Mesothelial cell of epicardium (in vitro differentiated cells): ENCODE results near the gene MED12. TPM values are rescaled to one million over a fixed set of nuclear protein-coding genes. Genes with fewer than 3 reads are reported as not detected.

Source experiments
- DNase-seq, 2 experiments: peaks; one replicate each; pipeline ENCODE4 v3.0.0; 2021; ENCODE audit warnings: low spot score in 2 of 2; ENCODE audit not compliant: unreplicated experiment in 2 of 2
- H3K27ac Mint-ChIP-seq: 2 replicates; pipeline ENCODE4 v1.8.0; 2021; ENCODE audit warnings: mixed read lengths
- H3K27me3 Mint-ChIP-seq: 2 replicates; pipeline ENCODE4 v1.8.0; 2021; ENCODE audit warnings: low read depth, mixed read lengths
- H3K36me3 Mint-ChIP-seq: 2 replicates; pipeline ENCODE4 v1.8.0; 2021; ENCODE audit warnings: mixed read lengths
- H3K4me1 Mint-ChIP-seq: 2 replicates; pipeline ENCODE4 v1.8.0; 2021; ENCODE audit warnings: mixed read lengths
- H3K4me3 Mint-ChIP-seq: 2 replicates; pipeline ENCODE4 v1.8.0; 2021; ENCODE audit warnings: mild to moderate bottlenecking, moderate library complexity, mixed read lengths
- H3K9me3 Mint-ChIP-seq: 2 replicates; pipeline ENCODE4 v1.8.0; 2021; ENCODE audit warnings: mixed read lengths
- total RNA-seq: library from RNA; stranded (reverse); gene quantifications from 3 replicates; pipeline ENCODE4 v1.2.1, GENCODE V29; 2021
- TF ChIP-seq, protein P1 (sequence below): fragments of 200-600 bp; sonication (generic); IDR thresholded peaks from one replicate; pipeline ENCODE4 v1.5.0; 2021; ENCODE audit warnings: antibody characterized with exemption; ENCODE audit not compliant: unreplicated experiment

Gene MED12
- total RNA-seq, 1 donor from 2014 or later: 91.6 TPM

DNA sequence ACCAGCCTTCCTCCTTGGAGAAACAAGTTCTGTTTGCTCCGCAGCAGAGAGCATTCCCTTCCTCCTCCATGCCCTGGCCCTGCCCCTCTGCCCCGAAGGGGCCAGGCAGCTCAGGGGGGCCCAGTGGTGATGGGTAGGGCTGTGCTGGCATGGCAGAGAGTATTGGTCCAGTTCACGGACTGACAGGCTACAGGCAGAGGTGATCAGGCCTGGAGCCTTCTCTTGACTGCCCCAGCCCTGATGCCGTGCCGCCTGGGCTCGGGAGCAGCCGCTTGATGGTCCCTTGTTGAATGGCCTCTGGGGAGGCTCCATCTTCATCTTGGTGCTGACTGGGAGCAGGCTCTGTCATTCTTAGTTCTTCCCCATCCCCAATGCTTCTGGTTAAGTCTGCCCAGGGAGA is 35.8 kb downstream of the MED12 start:
- DNase-seq: no peak
- H3K9me3 Mint-ChIP-seq: peaks cover 13% of the 10 kb centered on the region
- H3K4me3 Mint-ChIP-seq: no peak overlapping the region
- H3K27me3 Mint-ChIP-seq: no peaks in the 10 kb centered on the region
- no peaks in the 10 kb centered on the region for H3K36me3 Mint-ChIP-seq
- TF ChIP-seq, protein P1, sequence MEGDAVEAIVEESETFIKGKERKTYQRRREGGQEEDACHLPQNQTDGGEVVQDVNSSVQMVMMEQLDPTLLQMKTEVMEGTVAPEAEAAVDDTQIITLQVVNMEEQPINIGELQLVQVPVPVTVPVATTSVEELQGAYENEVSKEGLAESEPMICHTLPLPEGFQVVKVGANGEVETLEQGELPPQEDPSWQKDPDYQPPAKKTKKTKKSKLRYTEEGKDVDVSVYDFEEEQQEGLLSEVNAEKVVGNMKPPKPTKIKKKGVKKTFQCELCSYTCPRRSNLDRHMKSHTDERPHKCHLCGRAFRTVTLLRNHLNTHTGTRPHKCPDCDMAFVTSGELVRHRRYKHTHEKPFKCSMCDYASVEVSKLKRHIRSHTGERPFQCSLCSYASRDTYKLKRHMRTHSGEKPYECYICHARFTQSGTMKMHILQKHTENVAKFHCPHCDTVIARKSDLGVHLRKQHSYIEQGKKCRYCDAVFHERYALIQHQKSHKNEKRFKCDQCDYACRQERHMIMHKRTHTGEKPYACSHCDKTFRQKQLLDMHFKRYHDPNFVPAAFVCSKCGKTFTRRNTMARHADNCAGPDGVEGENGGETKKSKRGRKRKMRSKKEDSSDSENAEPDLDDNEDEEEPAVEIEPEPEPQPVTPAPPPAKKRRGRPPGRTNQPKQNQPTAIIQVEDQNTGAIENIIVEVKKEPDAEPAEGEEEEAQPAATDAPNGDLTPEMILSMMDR: no peak
- H3K27ac Mint-ChIP-seq: no peak overlapping the region
- no peaks in the 10 kb centered on the region for H3K4me1 Mint-ChIP-seq

DNA sequence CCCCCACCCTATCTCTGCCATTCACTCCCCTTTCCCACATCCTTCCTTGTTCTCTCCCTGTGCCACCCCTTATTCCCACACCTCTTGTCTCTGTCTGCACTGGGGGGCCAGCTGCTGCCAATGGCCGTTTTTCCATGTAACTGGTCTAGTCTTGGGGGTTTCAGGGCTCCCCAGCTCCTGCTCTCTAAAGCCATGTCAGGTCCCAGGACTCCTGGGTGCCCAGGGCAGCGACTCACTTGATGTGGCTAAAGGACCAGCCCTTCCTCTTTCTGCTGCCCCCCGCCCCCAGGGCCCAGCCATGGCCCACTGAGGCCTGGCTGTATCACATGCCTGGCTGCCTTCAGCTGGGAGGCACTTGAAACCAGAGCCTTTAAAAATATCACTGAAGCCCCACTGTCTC is 36.2 kb downstream of the MED12 start:
- TF ChIP-seq, protein P1: no peak
- Mint-ChIP-seq H3K36me3 (no peaks in the 10 kb centered on the region), H3K27ac (no peak overlapping the region), H3K27me3 (no peaks in the 10 kb centered on the region), H3K4me3 (no peak overlapping the region), H3K4me1 (no peaks in the 10 kb centered on the region), H3K9me3 (peaks cover 13% of the 10 kb centered on the region)
- no peak for DNase-seq

DNA sequence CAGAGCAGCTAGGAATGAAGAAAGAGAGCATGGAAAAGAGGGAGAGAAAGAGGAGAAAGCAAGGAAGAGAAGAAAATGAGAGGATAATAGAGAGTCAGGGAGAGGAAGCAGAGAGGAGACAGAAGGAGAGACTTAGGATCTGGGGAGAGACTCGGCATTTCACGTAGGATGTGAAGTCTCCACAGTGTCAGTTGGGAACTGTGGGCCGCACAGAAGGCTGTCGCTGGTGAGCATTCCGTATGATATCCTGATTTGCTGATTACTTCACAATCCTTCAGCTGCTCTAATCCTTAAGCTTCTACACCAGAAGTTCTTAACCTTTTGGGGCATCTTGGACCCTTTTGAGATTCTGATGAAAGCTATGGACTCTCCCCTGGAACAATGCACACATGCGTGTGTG is 40.2 kb downstream of the MED12 start:
- Mint-ChIP-seq H3K4me1 (no peaks in the 10 kb centered on the region), H3K9me3 (peaks cover 16% of the 10 kb centered on the region)

GRCh38 chrX:71159335-71159734 is 40.9 kb downstream of the MED12 start:
- no peak overlapping the region for H3K27ac Mint-ChIP-seq

More for the DNA sequence above, 40.2 kb downstream of the MED12 start:
- H3K27me3 Mint-ChIP-seq: no peaks in the 10 kb centered on the region
- H3K36me3 Mint-ChIP-seq: no peaks in the 10 kb centered on the region
- TF ChIP-seq, protein P1: no peak
- no peak overlapping the region for H3K4me3 Mint-ChIP-seq
- no peak for DNase-seq
- no peak overlapping the region for H3K27ac Mint-ChIP-seq

GRCh38 chrX:71160475-71160874 is 42.1 kb downstream of the MED12 start:
- H3K4me1 Mint-ChIP-seq: no peaks in the 10 kb centered on the region
- no peaks in the 10 kb centered on the region for H3K36me3 Mint-ChIP-seq
- DNase-seq: no peak
- no peak overlapping the region for H3K27ac Mint-ChIP-seq
- no peak overlapping the region for H3K4me3 Mint-ChIP-seq
- TF ChIP-seq, protein P1: no peak
- H3K27me3 Mint-ChIP-seq: no peaks in the 10 kb centered on the region
- H3K9me3 Mint-ChIP-seq: peaks cover 16% of the 10 kb centered on the region

More at GRCh38 chrX:71159335-71159734, 40.9 kb downstream of the MED12 start:
- H3K9me3 Mint-ChIP-seq: peaks cover 16% of the 10 kb centered on the region
- H3K27me3 Mint-ChIP-seq: no peaks in the 10 kb centered on the region
- TF ChIP-seq, protein P1: no peak
- DNase-seq: no peak
- H3K36me3 Mint-ChIP-seq: no peaks in the 10 kb centered on the region
- no peaks in the 10 kb centered on the region for H3K4me1 Mint-ChIP-seq
- H3K4me3 Mint-ChIP-seq: no peak overlapping the region

DNA sequence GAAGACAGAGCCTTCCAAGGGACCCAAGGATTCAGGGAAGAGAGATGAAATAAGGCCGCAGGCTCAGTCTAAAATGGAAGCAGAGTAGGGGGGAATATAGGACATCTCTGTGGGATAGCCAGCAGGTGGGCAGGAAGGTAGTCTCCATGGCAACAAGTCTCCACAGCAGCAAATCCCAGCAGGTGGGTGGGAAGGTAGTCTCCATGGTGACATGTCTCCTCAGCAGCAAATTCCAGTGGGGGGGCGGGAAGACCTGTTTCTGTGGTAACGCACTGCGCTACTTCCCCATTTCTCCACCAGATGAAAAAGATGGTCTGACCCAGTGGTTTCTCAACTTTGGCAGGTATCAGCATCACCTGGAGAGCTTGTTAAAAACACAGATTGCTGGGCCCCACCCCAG is 44.6 kb downstream of the MED12 start:
- no peak for DNase-seq
- Mint-ChIP-seq H3K9me3 (peaks cover 15% of the 10 kb centered on the region), H3K4me1 (no peaks in the 10 kb centered on the region), H3K27me3 (no peaks in the 10 kb centered on the region), H3K4me3 (no peak overlapping the region), H3K36me3 (no peaks in the 10 kb centered on the region), H3K27ac (no peak overlapping the region)
- TF ChIP-seq, protein P1: no peak
